CD14-positive monocyte (primary cell): ENCODE data around the gene TMEM59L. TPM values are rescaled to one million over a fixed set of nuclear protein-coding genes. Genes with fewer than 3 reads are reported as not detected.

Experiments
- DNase-seq, 3 donors: peaks; one replicate each; pipeline ENCODE4 v3.0.0-alpha.2; 2011 to 2022
- H2AFZ ChIP-seq: 2 replicates; pipeline ENCODE4 v1.6.0; 2012; ENCODE audit warnings: mild to moderate bottlenecking, low read depth, low read length, inconsistent platforms; ENCODE audit not compliant: insufficient read depth, poor library complexity, severe bottlenecking
- H3K27ac ChIP-seq, 2 donors: 1 replicate in 1 of 2; 2 replicates in 1 of 2; pipeline ENCODE4 v1.5.1; 2012 to 2013; ENCODE audit warnings: low read length in 2 of 2, control low read depth in 1 of 2, inconsistent platforms in 1 of 2, low read depth in 1 of 2, mild to moderate bottlenecking in 1 of 2
- H3K27me3 ChIP-seq, 2 donors: one replicate each; pipeline versions ENCODE4 v1.6.0 to v1.6.1; 2011 to 2013; ENCODE audit warnings: low read length in 2 of 2; ENCODE audit not compliant: control insufficient read depth in 2 of 2, insufficient read depth in 2 of 2
- H3K36me3 ChIP-seq, 2 donors: replicated peaks in 1 of 2; 1 replicate in 1 of 2; 2 replicates in 1 of 2; pipeline versions ENCODE4 v1.5.1 to v1.6.1; 2012 to 2013; ENCODE audit warnings: low read length in 2 of 2, control low read depth in 1 of 2, inconsistent platforms in 1 of 2, mild to moderate bottlenecking in 1 of 2; ENCODE audit not compliant: insufficient read depth in 2 of 2, control insufficient read depth in 1 of 2
- H3K4me1 ChIP-seq, 2 donors: 1 replicate in 1 of 2; 2 replicates in 1 of 2; pipeline versions ENCODE4 v1.5.1 to v1.6.1; 2012 to 2013; ENCODE audit warnings: low read length in 2 of 2, control low read depth in 1 of 2, inconsistent platforms in 1 of 2, mild to moderate bottlenecking in 1 of 2, moderate library complexity in 1 of 2; ENCODE audit not compliant: insufficient read depth in 2 of 2, control insufficient read depth in 1 of 2
- H3K4me2 ChIP-seq: replicated peaks from 2 replicates; pipeline ENCODE3; 2012; ENCODE audit warnings: low read length, moderate library complexity, mild to moderate bottlenecking; ENCODE audit not compliant: poor library complexity, severe bottlenecking; ENCODE audit errors: extremely low read depth
- H3K4me3 ChIP-seq, 3 experiments: fragments of 200-600 bp in 1 of 3; sonication (generic) in 1 of 3; replicated peaks in 1 of 3; 1 replicate in 2 of 3; 2 replicates in 1 of 3; pipeline ENCODE4 v1.5.1; 2011 to 2013; ENCODE audit warnings: low read length in 3 of 3, mild to moderate bottlenecking in 3 of 3, control low read depth in 2 of 3, low read depth in 2 of 3, inconsistent platforms in 1 of 3, moderate library complexity in 1 of 3
- H3K79me2 ChIP-seq: 2 replicates; pipeline ENCODE4 v1.6.0; 2012; ENCODE audit warnings: mild to moderate bottlenecking, control low read depth, inconsistent platforms, low read length, moderate library complexity; ENCODE audit not compliant: insufficient read depth
- H3K9ac ChIP-seq: 2 replicates; pipeline ENCODE4 v1.6.0; 2017; ENCODE audit warnings: low read length, mild to moderate bottlenecking; ENCODE audit not compliant: insufficient read depth, poor library complexity, severe bottlenecking
- H3K9me3 ChIP-seq, 2 donors: replicated peaks in 1 of 2; 1 replicate in 1 of 2; 2 replicates in 1 of 2; pipeline versions ENCODE4 v1.5.1 to v1.6.1; 2012 to 2013; ENCODE audit warnings: low read length in 2 of 2, control low read depth in 1 of 2; ENCODE audit not compliant: control insufficient read depth in 1 of 2, insufficient read depth in 1 of 2
- H4K20me1 ChIP-seq: 2 replicates; pipeline ENCODE4 v1.6.0; 2012; ENCODE audit warnings: mild to moderate bottlenecking, low read length, control low read depth, moderate library complexity; ENCODE audit not compliant: insufficient read depth
- H3K27ac Mint-ChIP-seq, 7 donors: one replicate each; pipeline ENCODE4 v1.8.0; 2020; ENCODE audit warnings: mild to moderate bottlenecking in 7 of 7, mixed read lengths in 7 of 7, moderate library complexity in 6 of 7, inconsistent platforms in 2 of 7
- H3K27me3 Mint-ChIP-seq, 3 donors: one replicate each; pipeline ENCODE4 v1.8.0; 2021 to 2022; ENCODE audit warnings: low read depth in 3 of 3, mild to moderate bottlenecking in 3 of 3, mixed read lengths in 3 of 3, moderate library complexity in 3 of 3, inconsistent platforms in 1 of 3
- H3K36me3 Mint-ChIP-seq, 2 donors: one replicate each; pipeline ENCODE4 v1.8.0; 2020; ENCODE audit warnings: mixed read lengths in 2 of 2, inconsistent platforms in 1 of 2, mild to moderate bottlenecking in 1 of 2
- H3K4me1 Mint-ChIP-seq: one replicate; pipeline ENCODE4 v1.8.0; 2020; ENCODE audit warnings: mild to moderate bottlenecking, mixed read lengths
- H3K4me3 Mint-ChIP-seq, 2 donors: one replicate each; pipeline ENCODE4 v1.8.0; 2020; ENCODE audit warnings: mild to moderate bottlenecking in 2 of 2, mixed read lengths in 2 of 2, moderate library complexity in 1 of 2
- H3K9me3 Mint-ChIP-seq, 7 donors: one replicate each; pipeline ENCODE4 v1.8.0; 2020 to 2022; ENCODE audit warnings: mixed read lengths in 7 of 7, mild to moderate bottlenecking in 6 of 7, moderate library complexity in 6 of 7, inconsistent platforms in 2 of 7
- whole genome bisulfite sequencing: methylation state at CpG from one replicate; pipeline ENCODE4 v1.1.5; 2013; ENCODE audit warnings: missing lambda C conversion rate; ENCODE audit not compliant: insufficient coverage; 5-methylcytosine and 5-hydroxymethylcytosine counted together
- intact Hi-C, 2 donors: fragments of 100-400 bp; cut with micrococcal nuclease; formaldehyde crosslinking; loops; one replicate each; pipeline versions ENCODE4 v1.15.0 to v1.15.1; 2023
- polyA plus RNA-seq, 3 donors: library from polyadenylated mRNA; depleted of rRNA in 1 of 3; unstranded in 2 of 3; stranded (reverse) in 1 of 3; fragments of 300-500 nt in 2 of 3; fragments of >200 nt in 1 of 3; fragmentation: Illumina TruSeq in 2 of 3; gene quantifications; 1 replicate in 2 of 3; 2 replicates in 1 of 3; pipeline ENCODE4 v1.2.3, GENCODE V29; 2012 to 2021
- TF ChIP-seq, protein P1 (sequence below): fragments of 200-600 bp; IDR thresholded peaks from one replicate; pipeline ENCODE4 v1.8.0; 2022; ENCODE audit warnings: antibody characterized with exemption, mild to moderate bottlenecking

TMEM59L gene
- polyA plus RNA-seq, 3 donors, result not detected

DNA sequence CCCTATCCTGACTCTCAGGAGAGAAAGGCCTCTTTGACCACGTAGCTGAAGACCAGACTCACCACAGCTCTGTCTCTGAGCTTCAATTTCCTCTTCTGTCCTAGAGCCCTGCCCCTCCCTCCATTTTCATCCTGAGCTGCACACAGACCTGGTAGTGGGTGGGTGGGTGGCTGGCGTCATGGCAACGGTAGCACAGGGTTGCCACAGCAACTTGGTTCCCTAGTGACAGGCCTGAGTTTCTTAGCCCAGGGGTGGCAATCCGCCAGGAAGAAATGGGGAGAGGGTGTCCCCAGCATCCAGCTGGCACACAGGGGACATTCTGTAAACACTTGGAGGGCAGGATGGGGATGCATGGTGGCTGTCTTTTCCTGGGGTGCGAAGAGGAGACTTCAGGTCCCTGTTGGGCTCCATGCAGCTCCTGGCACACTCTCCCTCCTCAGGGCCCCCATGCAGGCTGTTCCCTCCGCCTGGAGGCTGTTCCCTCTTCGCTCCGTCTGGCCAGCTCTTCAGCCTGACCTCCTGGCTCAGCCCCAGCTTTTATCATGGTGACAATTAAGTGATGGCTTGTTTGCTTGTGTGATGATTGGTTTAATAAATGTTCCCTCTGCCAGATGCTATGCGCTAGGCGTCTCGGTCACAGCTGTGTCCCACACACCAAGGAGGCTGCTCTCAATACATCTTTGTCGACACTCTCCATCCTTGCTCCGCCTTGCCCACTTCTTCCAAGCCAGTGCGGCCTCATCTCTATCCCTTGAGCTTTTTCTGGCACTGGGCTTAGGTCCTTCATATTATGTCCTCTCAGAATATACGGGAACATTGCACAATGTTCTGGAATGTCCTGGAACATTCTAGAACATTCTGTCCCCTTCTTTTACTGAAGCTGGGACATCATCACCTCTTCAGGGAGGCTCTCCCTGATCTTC, 16.8 kb downstream of the TMEM59L start:
- Mint-ChIP-seq H3K27ac (peak overlapping the region in 1 of 7 donors; percentile 55), H3K4me3 (no peak overlapping the region), H3K4me1 (no peaks in the 10 kb centered on the region), H3K9me3 (peaks cover 0 to 3% (median 1%) of the 10 kb centered on the region in 7 donors), H3K36me3 (no peaks in the 10 kb centered on the region), H3K27me3 (peaks cover 5 to 34% (median 17%) of the 10 kb centered on the region in 3 donors)
- H3K9ac ChIP-seq, result no peak overlapping the region
- H3K9me3 ChIP-seq, result no peaks in the 10 kb centered on the region
- TF ChIP-seq, protein P1, sequence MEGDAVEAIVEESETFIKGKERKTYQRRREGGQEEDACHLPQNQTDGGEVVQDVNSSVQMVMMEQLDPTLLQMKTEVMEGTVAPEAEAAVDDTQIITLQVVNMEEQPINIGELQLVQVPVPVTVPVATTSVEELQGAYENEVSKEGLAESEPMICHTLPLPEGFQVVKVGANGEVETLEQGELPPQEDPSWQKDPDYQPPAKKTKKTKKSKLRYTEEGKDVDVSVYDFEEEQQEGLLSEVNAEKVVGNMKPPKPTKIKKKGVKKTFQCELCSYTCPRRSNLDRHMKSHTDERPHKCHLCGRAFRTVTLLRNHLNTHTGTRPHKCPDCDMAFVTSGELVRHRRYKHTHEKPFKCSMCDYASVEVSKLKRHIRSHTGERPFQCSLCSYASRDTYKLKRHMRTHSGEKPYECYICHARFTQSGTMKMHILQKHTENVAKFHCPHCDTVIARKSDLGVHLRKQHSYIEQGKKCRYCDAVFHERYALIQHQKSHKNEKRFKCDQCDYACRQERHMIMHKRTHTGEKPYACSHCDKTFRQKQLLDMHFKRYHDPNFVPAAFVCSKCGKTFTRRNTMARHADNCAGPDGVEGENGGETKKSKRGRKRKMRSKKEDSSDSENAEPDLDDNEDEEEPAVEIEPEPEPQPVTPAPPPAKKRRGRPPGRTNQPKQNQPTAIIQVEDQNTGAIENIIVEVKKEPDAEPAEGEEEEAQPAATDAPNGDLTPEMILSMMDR, result no peak
- no peak overlapping the region for H3K4me3 ChIP-seq
- no peak overlapping the region for H3K27ac ChIP-seq
- H4K20me1 ChIP-seq, result no peaks in the 10 kb centered on the region
- H3K4me1 ChIP-seq, result no peaks in the 10 kb centered on the region
- H3K79me2 ChIP-seq, result no peaks in the 10 kb centered on the region
- WGBS, result 94% methylated on average over 10 of the region's 15 CpGs
- intact Hi-C loops, result no loop called here
- H3K4me2 ChIP-seq, result no peak overlapping the region
- H3K27me3 ChIP-seq, result peaks cover 0 to under 1% of the 10 kb centered on the region in 2 donors
- H3K36me3 ChIP-seq, result no peaks in the 10 kb centered on the region
- no peak overlapping the region for H2AFZ ChIP-seq
- no peak for DNase-seq

DNA sequence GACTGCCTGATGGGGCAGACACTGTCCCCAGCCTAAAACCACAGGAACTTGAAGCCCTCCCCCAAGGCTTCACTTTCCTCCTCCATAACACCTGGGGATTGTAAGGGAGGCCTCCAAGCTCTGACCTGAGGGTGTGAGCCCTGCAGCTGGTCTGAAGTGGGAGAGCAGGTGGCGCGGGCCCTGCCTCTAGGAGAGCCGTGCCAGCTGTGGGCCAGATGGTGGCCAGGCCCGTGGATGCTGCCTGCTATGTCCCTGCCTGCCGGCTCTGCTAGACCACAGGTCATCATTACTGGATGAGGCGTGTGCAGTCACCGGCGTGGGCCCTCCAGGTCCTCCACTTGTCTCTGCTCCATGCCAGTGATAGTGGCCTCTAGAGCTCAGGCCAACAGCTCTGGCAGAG, 20.7 kb downstream of the TMEM59L start:
- WGBS, result 95% methylated on average over 8 of the region's 8 CpGs
- H3K9me3 ChIP-seq, result no peaks in the 10 kb centered on the region
- no peak overlapping the region for H2AFZ ChIP-seq
- H3K9ac ChIP-seq, result no peak overlapping the region
- H3K27me3 Mint-ChIP-seq, result peaks cover 5 to 26% (median 22%) of the 10 kb centered on the region in 3 donors
- H3K4me3 Mint-ChIP-seq, result no peak overlapping the region
- peaks cover 21% of the 10 kb centered on the region for H3K4me1 Mint-ChIP-seq
- H3K9me3 Mint-ChIP-seq, result peaks cover 0 to 3% (median under 1%) of the 10 kb centered on the region in 7 donors
- H3K36me3 ChIP-seq, result no peaks in the 10 kb centered on the region
- TF ChIP-seq, protein P1, result no peak
- H3K4me2 ChIP-seq, result no peak overlapping the region
- H3K27ac Mint-ChIP-seq, result no peak overlapping the region
- intact Hi-C loops, result no loop called here
- no peak overlapping the region for H3K27ac ChIP-seq
- peaks cover 0 to 3% of the 10 kb centered on the region in 2 donors for H3K27me3 ChIP-seq
- peaks cover 11 to 24% of the 10 kb centered on the region in 2 donors for H3K4me1 ChIP-seq
- H3K4me3 ChIP-seq, result no peak overlapping the region
- H4K20me1 ChIP-seq, result no peaks in the 10 kb centered on the region
- H3K36me3 Mint-ChIP-seq, result no peaks in the 10 kb centered on the region
- DNase-seq, result no peak
- peaks cover 13% of the 10 kb centered on the region for H3K79me2 ChIP-seq
